WERI-Rb-1 (cell line): Measurements from ENCODE around the gene MSANTD1.

Experiments
- DNase-seq: peaks from one replicate; pipeline ENCODE4 v3.0.0-alpha.2; 2020
- H3K27ac ChIP-seq: fragments of 250-450 bp; sonication (Bioruptor Pico); 2 replicates; pipeline ENCODE4 v1.5.1; 2020; ENCODE audit warnings: mild to moderate bottlenecking, moderate library complexity
- H3K27me3 ChIP-seq: fragments of 250-450 bp; sonication (Bioruptor Pico); 2 replicates; pipeline ENCODE4 v1.5.1; 2021; ENCODE audit warnings: mild to moderate bottlenecking, low read depth, moderate library complexity; ENCODE audit not compliant: insufficient read depth, severe bottlenecking
- H3K36me3 ChIP-seq: fragments of 250-450 bp; sonication (Bioruptor Pico); 2 replicates; pipeline ENCODE4 v1.5.1; 2020; ENCODE audit warnings: mild to moderate bottlenecking, moderate library complexity
- H3K4me3 ChIP-seq: 2 replicates; pipeline ENCODE4 v1.5.1; 2011; ENCODE audit warnings: low read depth, mild to moderate bottlenecking, control low read depth, low read length
- H3K9me3 ChIP-seq: fragments of 250-450 bp; sonication (Bioruptor Pico); 2 replicates; pipeline ENCODE4 v1.5.1; 2021; ENCODE audit warnings: mild to moderate bottlenecking, moderate library complexity; ENCODE audit not compliant: severe bottlenecking
- CTCF ChIP-seq: IDR thresholded peaks from 2 replicates; pipeline ENCODE4 v1.5.1; 2011; ENCODE audit warnings: low read depth, mild to moderate bottlenecking, control low read depth, inconsistent platforms, low read length

The MSANTD1 gene

DNA sequence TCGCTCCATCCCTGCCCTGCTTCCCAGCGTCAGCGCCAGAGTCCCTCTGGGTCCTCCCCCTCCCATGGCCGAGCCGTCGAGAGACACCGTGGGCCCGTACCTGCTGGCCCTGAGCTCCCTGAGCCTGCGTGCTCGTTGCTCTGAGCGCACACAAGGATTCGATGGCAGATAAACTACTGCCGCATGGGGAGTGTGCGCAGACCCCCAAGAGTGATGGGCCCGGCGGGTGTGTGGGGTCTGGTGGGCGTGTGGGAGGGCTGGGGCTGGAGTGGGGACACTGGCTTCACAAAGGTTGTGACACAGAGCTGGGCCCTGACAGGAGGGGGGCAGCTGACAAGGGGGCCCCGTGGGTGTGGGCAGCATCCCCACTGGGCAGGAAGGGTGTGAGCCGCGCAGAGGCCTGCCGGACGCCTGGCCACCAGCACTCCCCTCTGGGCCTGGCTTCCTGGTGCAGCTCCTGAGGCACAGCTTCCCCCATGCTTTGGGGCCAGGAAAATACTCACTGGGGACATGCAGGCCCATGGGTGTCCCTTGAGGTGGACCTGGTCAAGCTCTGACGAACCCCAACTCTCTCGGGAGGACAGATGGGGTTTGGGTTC lies 39.1 kb downstream of the MSANTD1 start:
- no peaks in the 10 kb centered on the region for H3K27me3 ChIP-seq
- DNase-seq, result no peak
- no peak overlapping the region for H3K4me3 ChIP-seq
- no peaks in the 10 kb centered on the region for H3K36me3 ChIP-seq
- no peaks in the 10 kb centered on the region for H3K9me3 ChIP-seq
- no peak for TF ChIP-seq CTCF
- no peak overlapping the region for H3K27ac ChIP-seq

- H3K27ac ChIP-seq, result no peak overlapping the region
- no peak overlapping the region for H3K4me3 ChIP-seq
- TF ChIP-seq CTCF, result no peak
- H3K36me3 ChIP-seq, result no peaks in the 10 kb centered on the region
- H3K9me3 ChIP-seq, result no peaks in the 10 kb centered on the region
- no peaks in the 10 kb centered on the region for H3K27me3 ChIP-seq
- DNase-seq, result no peak
These were observed 39.7 kb downstream of the MSANTD1 start for GRCh38 chr4:3288571-3289094.

GRCh38 chr4:3290476-3290875 lies 41.5 kb downstream of the MSANTD1 start:
- TF ChIP-seq CTCF, result no peak

DNA sequence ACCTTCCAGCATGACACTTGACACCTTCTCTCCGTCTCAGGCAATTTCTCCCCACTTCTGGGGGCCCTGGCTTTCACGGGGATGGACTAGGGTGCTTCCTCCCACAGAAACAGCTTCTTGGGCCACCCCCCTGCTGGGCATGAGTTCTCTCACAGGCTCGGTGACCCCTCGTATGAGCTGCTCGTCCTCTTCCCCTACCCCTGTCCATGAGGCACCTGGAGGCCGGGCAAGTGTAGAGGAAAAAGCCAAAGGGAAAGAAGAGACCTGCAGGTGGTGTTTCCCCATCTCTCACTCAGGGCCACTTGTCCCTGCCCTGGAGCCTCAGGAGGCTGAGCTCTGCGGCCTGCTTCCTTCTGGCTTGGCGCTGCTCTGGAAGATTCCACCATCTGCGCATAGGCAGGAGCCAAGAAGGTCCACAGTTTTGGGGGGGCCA lies 41.9 kb downstream of the MSANTD1 start:
- TF ChIP-seq CTCF, result no peak
- DNase-seq, result no peak
- Histone ChIP-seq H3K4me3 (no peak overlapping the region), H3K36me3 (peaks cover 5% of the 10 kb centered on the region; the same call in 1 of the 2 replicates), H3K9me3 (no peaks in the 10 kb centered on the region), H3K27me3 (no peaks in the 10 kb centered on the region), H3K27ac (no peak overlapping the region)

More at GRCh38 chr4:3290476-3290875, 41.5 kb downstream of the MSANTD1 start:
- no peak for DNase-seq
- peaks cover 5% of the 10 kb centered on the region; the same call in 1 of the 2 replicates for H3K36me3 ChIP-seq
- H3K9me3 ChIP-seq, result no peaks in the 10 kb centered on the region
- H3K27ac ChIP-seq, result no peak overlapping the region
- no peak overlapping the region for H3K4me3 ChIP-seq
- H3K27me3 ChIP-seq, result no peaks in the 10 kb centered on the region

- Histone ChIP-seq H3K9me3 (no peaks in the 10 kb centered on the region), H3K27me3 (no peaks in the 10 kb centered on the region), H3K27ac (peak overlapping the region; percentile 66), H3K4me3 (peak overlapping the region; percentile 76), H3K36me3 (peaks cover 5% of the 10 kb centered on the region; the same call in 1 of the 2 replicates)
- peak; percentile 50 for DNase-seq
- TF ChIP-seq CTCF, result no peak
These were observed 42.5 kb downstream of the MSANTD1 start for GRCh38 chr4:3291411-3291968.
